ENCODE data around the gene GRB7.
"Not testable (repeated sequence)": the region's sequence is repeated elsewhere in the genome, so short reads cannot be mapped to it uniquely, and the experiment has no call there.

DNA sequence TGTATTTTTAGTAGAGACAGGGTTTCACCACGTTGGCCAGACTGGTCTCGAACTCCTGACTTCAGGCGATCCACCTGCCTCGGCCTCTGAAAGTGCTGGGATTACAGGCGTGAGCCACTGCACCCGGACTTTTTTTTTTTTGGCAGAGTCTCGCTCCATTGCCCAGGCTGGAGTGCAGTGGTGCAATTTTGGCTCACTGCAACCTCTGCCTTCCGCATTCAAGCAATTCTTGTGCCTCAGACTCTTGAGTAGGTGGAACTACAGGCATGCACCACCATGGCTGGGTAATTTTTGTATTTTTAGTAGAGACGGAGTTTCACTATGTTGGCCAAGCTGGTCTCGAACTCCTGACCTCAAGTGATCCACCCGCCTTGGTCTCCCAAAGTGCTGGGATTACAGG is 26.7 kb upstream of the GRB7 start:
- TF ChIP-seq POLR2A (IDR thresholded peaks at IDR 0.05): not testable (repeated sequence)
- TF ChIP-seq, protein P1, sequence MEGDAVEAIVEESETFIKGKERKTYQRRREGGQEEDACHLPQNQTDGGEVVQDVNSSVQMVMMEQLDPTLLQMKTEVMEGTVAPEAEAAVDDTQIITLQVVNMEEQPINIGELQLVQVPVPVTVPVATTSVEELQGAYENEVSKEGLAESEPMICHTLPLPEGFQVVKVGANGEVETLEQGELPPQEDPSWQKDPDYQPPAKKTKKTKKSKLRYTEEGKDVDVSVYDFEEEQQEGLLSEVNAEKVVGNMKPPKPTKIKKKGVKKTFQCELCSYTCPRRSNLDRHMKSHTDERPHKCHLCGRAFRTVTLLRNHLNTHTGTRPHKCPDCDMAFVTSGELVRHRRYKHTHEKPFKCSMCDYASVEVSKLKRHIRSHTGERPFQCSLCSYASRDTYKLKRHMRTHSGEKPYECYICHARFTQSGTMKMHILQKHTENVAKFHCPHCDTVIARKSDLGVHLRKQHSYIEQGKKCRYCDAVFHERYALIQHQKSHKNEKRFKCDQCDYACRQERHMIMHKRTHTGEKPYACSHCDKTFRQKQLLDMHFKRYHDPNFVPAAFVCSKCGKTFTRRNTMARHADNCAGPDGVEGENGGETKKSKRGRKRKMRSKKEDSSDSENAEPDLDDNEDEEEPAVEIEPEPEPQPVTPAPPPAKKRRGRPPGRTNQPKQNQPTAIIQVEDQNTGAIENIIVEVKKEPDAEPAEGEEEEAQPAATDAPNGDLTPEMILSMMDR (IDR thresholded peaks at IDR 0.05): not testable (repeated sequence)

All from Peyer's patch (tissue), 4 donors.